ENCODE data around the gene RMI2. TPM values are rescaled to one million over a fixed set of nuclear protein-coding genes. Genes with fewer than 3 reads are reported as not detected.

Gene RMI2
- total RNA-seq, 1 experiment from 2014 or later = 11.1 TPM

DNA sequence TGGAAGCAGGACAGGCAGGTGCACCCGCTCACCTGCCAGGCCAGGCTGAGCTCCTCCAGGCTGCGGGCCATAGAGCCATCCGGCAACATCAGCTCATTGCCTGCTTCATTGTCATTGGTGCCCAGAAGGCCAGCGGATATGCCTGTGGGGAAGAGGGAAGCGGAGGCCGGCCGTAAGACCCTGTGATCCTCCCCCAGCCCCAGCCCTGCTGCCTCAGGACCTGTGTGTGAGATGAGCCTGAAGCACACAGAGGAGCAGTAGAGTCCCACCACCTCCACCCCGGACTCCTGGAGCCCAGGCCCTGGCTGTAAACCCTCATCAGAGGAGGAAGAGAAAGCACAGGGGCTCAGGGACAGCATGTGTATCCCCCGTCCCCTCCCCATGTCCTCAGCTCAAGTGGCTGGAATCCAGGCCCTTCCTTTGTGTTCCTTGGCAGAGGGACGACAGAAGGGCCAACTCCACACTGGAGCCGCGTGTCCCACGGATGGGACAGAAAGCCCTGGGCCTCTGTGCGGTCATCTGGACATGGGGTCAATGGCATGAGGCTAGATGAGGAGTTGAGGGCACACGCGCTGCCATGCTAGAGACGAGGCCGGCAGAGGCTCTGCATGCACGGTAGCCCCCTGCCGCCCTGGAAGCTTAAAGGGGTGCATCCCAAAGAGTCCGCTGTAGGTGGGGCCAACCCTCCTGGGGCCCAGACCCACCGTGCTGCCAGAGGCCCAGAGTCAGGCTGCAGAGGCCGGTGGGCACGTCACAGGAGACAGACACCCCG is 39.1 kb downstream of the RMI2 start:
- in situ Hi-C loops (cut with HindIII; ENCODE audit: low pct_unique_long_range_greater_than_20kb, low sequenced_read_pairs) (no loop called here), intact Hi-C loops (cut with micrococcal nuclease; ENCODE audit: unreplicated experiment) (loop anchor here (10.0 kb wide), 1 partner anchor 420 kb away; no protein-coding TSS in a partner anchor)
- ATAC-seq (no peak), DNase-seq (ENCODE audit: low read depth, low spot score) (no peak)
- Histone ChIP-seq H3K27me3 (ENCODE audit: control insufficient read depth, insufficient read depth, low read length) (no peaks in the 10 kb centered on the region), H3K36me3 (ENCODE audit: control insufficient read depth, insufficient read depth, low read length) (no peaks in the 10 kb centered on the region), H3K27ac (ENCODE audit: low read length) (no peak overlapping the region), H3K4me1 (ENCODE audit: control insufficient read depth, insufficient read depth, low read length) (no peaks in the 10 kb centered on the region), H3K4me3 (ENCODE audit: low read depth in 2 of 2, low read length in 2 of 2) (no peak overlapping the region), H3K9me3 (ENCODE audit: control insufficient read depth, insufficient read depth, low read depth, low read length) (no peaks in the 10 kb centered on the region)
- POLR2A ChIA-PET = no interaction called here
- BruUV-seq (replicated peaks) = no TSS peak
- CTCF ChIA-PET = no interaction called here
- TF ChIP-seq, protein P1, sequence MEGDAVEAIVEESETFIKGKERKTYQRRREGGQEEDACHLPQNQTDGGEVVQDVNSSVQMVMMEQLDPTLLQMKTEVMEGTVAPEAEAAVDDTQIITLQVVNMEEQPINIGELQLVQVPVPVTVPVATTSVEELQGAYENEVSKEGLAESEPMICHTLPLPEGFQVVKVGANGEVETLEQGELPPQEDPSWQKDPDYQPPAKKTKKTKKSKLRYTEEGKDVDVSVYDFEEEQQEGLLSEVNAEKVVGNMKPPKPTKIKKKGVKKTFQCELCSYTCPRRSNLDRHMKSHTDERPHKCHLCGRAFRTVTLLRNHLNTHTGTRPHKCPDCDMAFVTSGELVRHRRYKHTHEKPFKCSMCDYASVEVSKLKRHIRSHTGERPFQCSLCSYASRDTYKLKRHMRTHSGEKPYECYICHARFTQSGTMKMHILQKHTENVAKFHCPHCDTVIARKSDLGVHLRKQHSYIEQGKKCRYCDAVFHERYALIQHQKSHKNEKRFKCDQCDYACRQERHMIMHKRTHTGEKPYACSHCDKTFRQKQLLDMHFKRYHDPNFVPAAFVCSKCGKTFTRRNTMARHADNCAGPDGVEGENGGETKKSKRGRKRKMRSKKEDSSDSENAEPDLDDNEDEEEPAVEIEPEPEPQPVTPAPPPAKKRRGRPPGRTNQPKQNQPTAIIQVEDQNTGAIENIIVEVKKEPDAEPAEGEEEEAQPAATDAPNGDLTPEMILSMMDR (IDR thresholded peaks at IDR 0.05) = no peak
- TF ChIP-seq SIN3A (IDR thresholded peaks at IDR 0.05; ENCODE audit: borderline replicate concordance, insufficient read depth, low read depth, low read length) = no peak
- no peak for TF ChIP-seq TCF7L2 (IDR thresholded peaks at IDR 0.05; ENCODE audit: low read depth, low read length)
- TF ChIP-seq POLR2AphosphoS5 (IDR thresholded peaks at IDR 0.05; ENCODE audit: low read depth, low read length) = no peak
- TF ChIP-seq REST (IDR thresholded peaks at IDR 0.05; ENCODE audit: insufficient read depth in 1 of 2, low read depth in 2 of 2, low read length in 1 of 2) = no peak

DNA sequence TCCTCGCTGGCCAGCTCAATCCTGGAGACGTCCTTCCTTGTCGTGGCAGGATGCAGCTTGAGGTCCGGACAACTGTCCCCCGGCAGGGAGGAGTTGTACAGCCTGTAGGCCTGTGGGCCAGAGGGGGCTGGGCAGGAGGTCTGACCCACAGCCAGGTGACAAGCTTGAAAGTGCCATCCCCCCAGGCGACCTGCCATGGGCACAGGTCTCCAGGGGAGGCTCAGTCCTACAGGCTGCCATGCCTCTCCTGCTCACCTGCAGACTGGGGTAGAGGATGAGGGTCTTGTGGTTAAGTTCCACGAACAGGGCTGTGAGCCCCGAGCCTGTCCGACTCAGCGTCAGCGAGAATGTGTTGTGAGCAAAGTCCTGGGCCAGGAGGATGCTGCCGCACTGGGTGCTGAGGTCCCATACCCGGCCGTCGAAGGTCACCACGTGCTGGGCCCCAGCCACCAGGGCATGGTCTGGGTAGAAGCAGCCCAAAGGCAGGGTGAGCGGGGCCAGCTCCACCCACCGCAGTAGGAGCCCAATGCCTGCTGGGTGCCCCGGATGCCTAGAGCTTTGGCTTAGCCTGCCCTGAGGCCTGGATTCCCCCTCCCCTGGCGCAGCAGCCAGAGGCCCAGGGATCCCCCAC is 39.8 kb downstream of the RMI2 start:
- TF ChIP-seq TCF7L2 (IDR thresholded peaks at IDR 0.05; ENCODE audit: low read depth, low read length) = no peak
- no peak for TF ChIP-seq REST (IDR thresholded peaks at IDR 0.05; ENCODE audit: insufficient read depth in 1 of 2, low read depth in 2 of 2, low read length in 1 of 2)
- TF ChIP-seq POLR2AphosphoS5 (IDR thresholded peaks at IDR 0.05; ENCODE audit: low read depth, low read length) = no peak
- no peak for TF ChIP-seq SIN3A (IDR thresholded peaks at IDR 0.05; ENCODE audit: borderline replicate concordance, insufficient read depth, low read depth, low read length)
- TF ChIP-seq, protein P1 (IDR thresholded peaks at IDR 0.05) = no peak
- DNase-seq (ENCODE audit: low read depth, low spot score) (no peak), ATAC-seq (no peak)
- Histone ChIP-seq H3K4me1 (ENCODE audit: control insufficient read depth, insufficient read depth, low read length) (no peaks in the 10 kb centered on the region), H3K36me3 (ENCODE audit: control insufficient read depth, insufficient read depth, low read length) (no peaks in the 10 kb centered on the region), H3K27ac (ENCODE audit: low read length) (no peak overlapping the region), H3K27me3 (ENCODE audit: control insufficient read depth, insufficient read depth, low read length) (no peaks in the 10 kb centered on the region), H3K4me3 (ENCODE audit: low read depth in 2 of 2, low read length in 2 of 2) (no peak overlapping the region), H3K9me3 (ENCODE audit: control insufficient read depth, insufficient read depth, low read depth, low read length) (no peaks in the 10 kb centered on the region)
- CTCF ChIA-PET = no interaction called here
- in situ Hi-C loops (cut with HindIII; ENCODE audit: low pct_unique_long_range_greater_than_20kb, low sequenced_read_pairs) (no loop called here), intact Hi-C loops (cut with micrococcal nuclease; ENCODE audit: unreplicated experiment) (loop anchor here (10.0 kb wide), 1 partner anchor 420 kb away; no protein-coding TSS in a partner anchor)
- no TSS peak for BruUV-seq (replicated peaks)
- POLR2A ChIA-PET = no interaction called here
